ENCODE measurements around the gene SPARC.
A peak's percentile ranks its signal among the peaks of the same experiment; 100 is the strongest.
"Not testable (repeated sequence)": the region's sequence is repeated elsewhere in the genome, so short reads cannot be mapped to it uniquely, and the experiment has no call there.

The SPARC gene

GRCh38 chr5:151686674-151687407 lies at the start of gene SPARC:
TSS of gene SPARC (minus strand) at chr5:151686915. CDS start at chr5:151676188, 10,727 bp downstream.
- H3K4me1 ChIP-seq (ENCODE audit: control insufficient read depth in 2 of 2, insufficient read depth in 2 of 2, low read length in 2 of 2): peaks cover 0 to 4% of the 10 kb centered on the region in 2 donors
- no peaks in the 10 kb centered on the region for H3K9me3 ChIP-seq (ENCODE audit: control insufficient read depth in 2 of 2, low read length in 2 of 2)

GRCh38 chr5:151735646-151736045 lies 48.9 kb upstream of the SPARC start:
- H3K27me3 ChIP-seq (ENCODE audit: control insufficient read depth in 2 of 2, insufficient read depth in 2 of 2, low read length in 2 of 2): no peaks in the 10 kb centered on the region
- H3K36me3 ChIP-seq (ENCODE audit: control insufficient read depth in 2 of 2, insufficient read depth in 2 of 2, low read length in 2 of 2): peaks cover 0 to 5% of the 10 kb centered on the region in 2 donors
- H3K27ac ChIP-seq (ENCODE audit: low read depth in 2 of 2, low read length in 2 of 2): no peak overlapping the region
- no peaks in the 10 kb centered on the region for H3K9me3 ChIP-seq (ENCODE audit: control insufficient read depth in 2 of 2, low read length in 2 of 2)
- H3K4me1 ChIP-seq (ENCODE audit: control insufficient read depth in 2 of 2, insufficient read depth in 2 of 2, low read length in 2 of 2): peaks cover 2% of the 10 kb centered on the region in 2 donors
- H3K4me3 ChIP-seq (ENCODE audit: low read length in 2 of 2): no peak overlapping the region
- H3K9ac ChIP-seq (ENCODE audit: low read depth in 1 of 2, low read length in 2 of 2): no peak overlapping the region

More at GRCh38 chr5:151686674-151687407, at the start of gene SPARC:
- Histone ChIP-seq H3K36me3 (ENCODE audit: control insufficient read depth in 2 of 2, insufficient read depth in 2 of 2, low read length in 2 of 2) (no peaks in the 10 kb centered on the region), H3K9ac (ENCODE audit: low read depth in 1 of 2, low read length in 2 of 2) (peak within 1 kb of the TSS; percentile 60 to 69), H3K4me3 (ENCODE audit: low read length in 2 of 2) (peak within 1 kb of the TSS; percentile 61 to 80), H3K27ac (ENCODE audit: low read depth in 2 of 2, low read length in 2 of 2) (peak within 1 kb of the TSS; percentile 78 to 88), H3K27me3 (ENCODE audit: control insufficient read depth in 2 of 2, insufficient read depth in 2 of 2, low read length in 2 of 2) (peaks cover 0 to 7% of the 10 kb centered on the region in 2 donors)

- H3K9ac ChIP-seq (ENCODE audit: low read depth in 1 of 2, low read length in 2 of 2): no peak overlapping the region
- H3K4me3 ChIP-seq (ENCODE audit: low read length in 2 of 2): no peak overlapping the region
- H3K36me3 ChIP-seq (ENCODE audit: control insufficient read depth in 2 of 2, insufficient read depth in 2 of 2, low read length in 2 of 2): peaks cover 0 to 5% of the 10 kb centered on the region in 2 donors
- H3K27me3 ChIP-seq (ENCODE audit: control insufficient read depth in 2 of 2, insufficient read depth in 2 of 2, low read length in 2 of 2): no peaks in the 10 kb centered on the region
- H3K27ac ChIP-seq (ENCODE audit: low read depth in 2 of 2, low read length in 2 of 2): no peak overlapping the region
- no peaks in the 10 kb centered on the region for H3K9me3 ChIP-seq (ENCODE audit: control insufficient read depth in 2 of 2, low read length in 2 of 2)
- H3K4me1 ChIP-seq (ENCODE audit: control insufficient read depth in 2 of 2, insufficient read depth in 2 of 2, low read length in 2 of 2): no peaks in the 10 kb centered on the region
Measured at GRCh38 chr5:151734064-151734408, 47.3 kb upstream of the SPARC start.

- no peaks in the 10 kb centered on the region for H3K4me1 ChIP-seq (ENCODE audit: control insufficient read depth in 2 of 2, insufficient read depth in 2 of 2, low read length in 2 of 2)
- H3K9me3 ChIP-seq (ENCODE audit: control insufficient read depth in 2 of 2, low read length in 2 of 2): no peaks in the 10 kb centered on the region
- no peak overlapping the region for H3K9ac ChIP-seq (ENCODE audit: low read depth in 1 of 2, low read length in 2 of 2)
- no peaks in the 10 kb centered on the region for H3K27me3 ChIP-seq (ENCODE audit: control insufficient read depth in 2 of 2, insufficient read depth in 2 of 2, low read length in 2 of 2)
- no peak overlapping the region for H3K27ac ChIP-seq (ENCODE audit: low read depth in 2 of 2, low read length in 2 of 2)
- H3K36me3 ChIP-seq (ENCODE audit: control insufficient read depth in 2 of 2, insufficient read depth in 2 of 2, low read length in 2 of 2): peaks cover 0 to 5% of the 10 kb centered on the region in 2 donors
- no peak overlapping the region for H3K4me3 ChIP-seq (ENCODE audit: low read length in 2 of 2)
Measured at GRCh38 chr5:151733358-151734063, 46.8 kb upstream of the SPARC start.

- Histone ChIP-seq H3K27me3 (ENCODE audit: control insufficient read depth in 2 of 2, insufficient read depth in 2 of 2, low read length in 2 of 2) (no peaks in the 10 kb centered on the region), H3K4me3 (ENCODE audit: low read length in 2 of 2) (no peak overlapping the region), H3K27ac (ENCODE audit: low read depth in 2 of 2, low read length in 2 of 2) (no peak overlapping the region), H3K9ac (ENCODE audit: low read depth in 1 of 2, low read length in 2 of 2) (no peak overlapping the region), H3K9me3 (ENCODE audit: control insufficient read depth in 2 of 2, low read length in 2 of 2) (no peaks in the 10 kb centered on the region), H3K36me3 (ENCODE audit: control insufficient read depth in 2 of 2, insufficient read depth in 2 of 2, low read length in 2 of 2) (peaks cover 0 to 2% of the 10 kb centered on the region in 2 donors), H3K4me1 (ENCODE audit: control insufficient read depth in 2 of 2, insufficient read depth in 2 of 2, low read length in 2 of 2) (no peaks in the 10 kb centered on the region)
Measured at GRCh38 chr5:151730381-151730780, 43.7 kb upstream of the SPARC start.

- H3K4me3 ChIP-seq (ENCODE audit: low read length in 2 of 2); H3K27ac ChIP-seq (ENCODE audit: low read depth in 2 of 2, low read length in 2 of 2); H3K36me3 ChIP-seq (ENCODE audit: control insufficient read depth in 2 of 2, insufficient read depth in 2 of 2, low read length in 2 of 2); H3K9me3 ChIP-seq (ENCODE audit: control insufficient read depth in 2 of 2, low read length in 2 of 2); H3K4me1 ChIP-seq (ENCODE audit: control insufficient read depth in 2 of 2, insufficient read depth in 2 of 2, low read length in 2 of 2); H3K9ac ChIP-seq (ENCODE audit: low read depth in 1 of 2, low read length in 2 of 2); H3K27me3 ChIP-seq (ENCODE audit: control insufficient read depth in 2 of 2, insufficient read depth in 2 of 2, low read length in 2 of 2): not testable (repeated sequence)
Measured at GRCh38 chr5:151729597-151729996, 42.9 kb upstream of the SPARC start.

- Histone ChIP-seq H3K27ac (ENCODE audit: low read depth in 2 of 2, low read length in 2 of 2) (no peak overlapping the region), H3K4me1 (ENCODE audit: control insufficient read depth in 2 of 2, insufficient read depth in 2 of 2, low read length in 2 of 2) (peaks cover 0 to 2% of the 10 kb centered on the region in 2 donors), H3K9ac (ENCODE audit: low read depth in 1 of 2, low read length in 2 of 2) (no peak overlapping the region), H3K9me3 (ENCODE audit: control insufficient read depth in 2 of 2, low read length in 2 of 2) (no peaks in the 10 kb centered on the region), H3K36me3 (ENCODE audit: control insufficient read depth in 2 of 2, insufficient read depth in 2 of 2, low read length in 2 of 2) (no peaks in the 10 kb centered on the region), H3K4me3 (ENCODE audit: low read length in 2 of 2) (no peak overlapping the region), H3K27me3 (ENCODE audit: control insufficient read depth in 2 of 2, insufficient read depth in 2 of 2, low read length in 2 of 2) (no peaks in the 10 kb centered on the region)
Measured at GRCh38 chr5:151724360-151724759, 37.6 kb upstream of the SPARC start.

GRCh38 chr5:151722546-151722945 lies 35.8 kb upstream of the SPARC start:
- H3K9me3 ChIP-seq (ENCODE audit: control insufficient read depth in 2 of 2, low read length in 2 of 2): no peaks in the 10 kb centered on the region
- H3K4me1 ChIP-seq (ENCODE audit: control insufficient read depth in 2 of 2, insufficient read depth in 2 of 2, low read length in 2 of 2): peaks cover 0 to 2% of the 10 kb centered on the region in 2 donors
- H3K36me3 ChIP-seq (ENCODE audit: control insufficient read depth in 2 of 2, insufficient read depth in 2 of 2, low read length in 2 of 2): no peaks in the 10 kb centered on the region
- H3K9ac ChIP-seq (ENCODE audit: low read depth in 1 of 2, low read length in 2 of 2): no peak overlapping the region
- H3K27ac ChIP-seq (ENCODE audit: low read depth in 2 of 2, low read length in 2 of 2): no peak overlapping the region
- H3K27me3 ChIP-seq (ENCODE audit: control insufficient read depth in 2 of 2, insufficient read depth in 2 of 2, low read length in 2 of 2): no peaks in the 10 kb centered on the region
- no peak overlapping the region for H3K4me3 ChIP-seq (ENCODE audit: low read length in 2 of 2)

- Histone ChIP-seq H3K36me3 (ENCODE audit: control insufficient read depth in 2 of 2, insufficient read depth in 2 of 2, low read length in 2 of 2) (no peaks in the 10 kb centered on the region), H3K27ac (ENCODE audit: low read depth in 2 of 2, low read length in 2 of 2) (peak overlapping the region in 1 of 2 donors; percentile 0), H3K4me1 (ENCODE audit: control insufficient read depth in 2 of 2, insufficient read depth in 2 of 2, low read length in 2 of 2) (peaks cover 0 to 2% of the 10 kb centered on the region in 2 donors), H3K4me3 (ENCODE audit: low read length in 2 of 2) (no peak overlapping the region), H3K27me3 (ENCODE audit: control insufficient read depth in 2 of 2, insufficient read depth in 2 of 2, low read length in 2 of 2) (no peaks in the 10 kb centered on the region), H3K9ac (ENCODE audit: low read depth in 1 of 2, low read length in 2 of 2) (no peak overlapping the region), H3K9me3 (ENCODE audit: control insufficient read depth in 2 of 2, low read length in 2 of 2) (no peaks in the 10 kb centered on the region)
Measured at GRCh38 chr5:151721812-151722391, 35.2 kb upstream of the SPARC start.

GRCh38 chr5:151721087-151721646 lies 34.5 kb upstream of the SPARC start:
- no peaks in the 10 kb centered on the region for H3K9me3 ChIP-seq (ENCODE audit: control insufficient read depth in 2 of 2, low read length in 2 of 2)

More at GRCh38 chr5:151721087-151721646, 34.5 kb upstream of the SPARC start:
- Histone ChIP-seq H3K4me1 (ENCODE audit: control insufficient read depth in 2 of 2, insufficient read depth in 2 of 2, low read length in 2 of 2) (peaks cover 0 to 2% of the 10 kb centered on the region in 2 donors), H3K27me3 (ENCODE audit: control insufficient read depth in 2 of 2, insufficient read depth in 2 of 2, low read length in 2 of 2) (no peaks in the 10 kb centered on the region), H3K27ac (ENCODE audit: low read depth in 2 of 2, low read length in 2 of 2) (peak overlapping the region in 1 of 2 donors; percentile 35), H3K9ac (ENCODE audit: low read depth in 1 of 2, low read length in 2 of 2) (no peak overlapping the region), H3K4me3 (ENCODE audit: low read length in 2 of 2) (no peak overlapping the region), H3K36me3 (ENCODE audit: control insufficient read depth in 2 of 2, insufficient read depth in 2 of 2, low read length in 2 of 2) (no peaks in the 10 kb centered on the region)

All from mucosa of rectum (tissue), 2 donors.